GM18858 (cell line): ENCODE results near the gene SLC27A6.
"Not testable (repeated sequence)": the region's sequence is repeated elsewhere in the genome, so short reads cannot be mapped to it uniquely, and the experiment has no call there.

Experiments used
- ATAC-seq: cut with Tn5 transposase; IDR thresholded peaks from one replicate; pipeline ENCODE4 v1.9.1; 2021; ENCODE audit not compliant: unreplicated experiment

Gene SLC27A6, protein sequence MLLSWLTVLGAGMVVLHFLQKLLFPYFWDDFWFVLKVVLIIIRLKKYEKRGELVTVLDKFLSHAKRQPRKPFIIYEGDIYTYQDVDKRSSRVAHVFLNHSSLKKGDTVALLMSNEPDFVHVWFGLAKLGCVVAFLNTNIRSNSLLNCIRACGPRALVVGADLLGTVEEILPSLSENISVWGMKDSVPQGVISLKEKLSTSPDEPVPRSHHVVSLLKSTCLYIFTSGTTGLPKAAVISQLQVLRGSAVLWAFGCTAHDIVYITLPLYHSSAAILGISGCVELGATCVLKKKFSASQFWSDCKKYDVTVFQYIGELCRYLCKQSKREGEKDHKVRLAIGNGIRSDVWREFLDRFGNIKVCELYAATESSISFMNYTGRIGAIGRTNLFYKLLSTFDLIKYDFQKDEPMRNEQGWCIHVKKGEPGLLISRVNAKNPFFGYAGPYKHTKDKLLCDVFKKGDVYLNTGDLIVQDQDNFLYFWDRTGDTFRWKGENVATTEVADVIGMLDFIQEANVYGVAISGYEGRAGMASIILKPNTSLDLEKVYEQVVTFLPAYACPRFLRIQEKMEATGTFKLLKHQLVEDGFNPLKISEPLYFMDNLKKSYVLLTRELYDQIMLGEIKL

DNA sequence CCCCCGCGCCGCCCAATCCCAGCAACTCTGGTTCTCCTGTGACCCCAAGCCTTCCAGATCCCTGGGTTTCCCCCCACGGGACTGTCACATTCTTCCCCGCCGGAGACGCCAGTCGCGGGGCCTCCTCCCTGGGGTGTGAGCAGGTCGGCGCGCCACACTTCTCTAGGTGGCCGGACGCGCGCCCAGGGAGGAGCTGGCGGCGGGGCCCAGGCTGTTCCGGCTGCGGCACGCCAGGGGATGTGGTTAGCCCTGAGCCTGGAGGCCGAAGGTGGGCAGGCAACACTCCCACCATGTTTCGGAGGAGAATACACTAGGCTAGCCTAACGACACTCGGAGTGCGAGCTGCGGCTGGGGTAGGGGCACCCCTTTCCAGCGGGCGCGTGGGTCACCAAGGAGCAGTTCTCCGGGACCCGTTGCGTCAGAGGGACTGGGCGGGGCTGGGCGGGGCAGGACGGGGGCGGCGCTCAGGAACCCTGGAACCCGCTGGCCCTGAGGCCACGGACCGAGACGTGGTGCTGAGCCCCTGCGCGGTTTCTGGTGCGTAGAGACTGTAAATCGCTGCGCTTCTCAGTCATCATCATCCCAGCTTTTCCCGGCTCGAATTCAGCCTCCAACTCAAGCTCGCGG is at the start of gene SLC27A6:
SLC27A6 (plus strand) TSS at position 478 of the 627 bp plus-strand sequence. CDS start 650 bp downstream, outside the sequence.
- ATAC-seq, result no peak

DNA sequence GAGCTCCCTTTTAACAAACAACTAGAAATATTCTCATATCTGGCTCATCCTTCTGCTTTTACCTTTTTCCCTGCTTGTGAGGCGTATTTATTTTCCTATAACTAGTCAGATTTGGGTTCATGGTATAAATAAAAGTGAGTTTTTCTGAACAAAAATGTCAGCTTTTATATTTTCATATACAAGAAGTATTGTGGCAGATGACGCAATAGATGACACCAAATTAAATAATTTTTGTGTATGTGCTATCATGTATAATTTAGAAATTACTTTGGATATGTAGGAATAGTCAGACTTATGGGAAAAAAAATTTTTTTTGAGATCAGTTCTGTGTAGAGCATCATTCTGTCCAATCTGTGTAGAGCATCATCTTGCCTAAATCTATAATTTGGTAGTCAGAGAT is 45.7 kb upstream of the SLC27A6 start:
- ATAC-seq, result no peak

DNA sequence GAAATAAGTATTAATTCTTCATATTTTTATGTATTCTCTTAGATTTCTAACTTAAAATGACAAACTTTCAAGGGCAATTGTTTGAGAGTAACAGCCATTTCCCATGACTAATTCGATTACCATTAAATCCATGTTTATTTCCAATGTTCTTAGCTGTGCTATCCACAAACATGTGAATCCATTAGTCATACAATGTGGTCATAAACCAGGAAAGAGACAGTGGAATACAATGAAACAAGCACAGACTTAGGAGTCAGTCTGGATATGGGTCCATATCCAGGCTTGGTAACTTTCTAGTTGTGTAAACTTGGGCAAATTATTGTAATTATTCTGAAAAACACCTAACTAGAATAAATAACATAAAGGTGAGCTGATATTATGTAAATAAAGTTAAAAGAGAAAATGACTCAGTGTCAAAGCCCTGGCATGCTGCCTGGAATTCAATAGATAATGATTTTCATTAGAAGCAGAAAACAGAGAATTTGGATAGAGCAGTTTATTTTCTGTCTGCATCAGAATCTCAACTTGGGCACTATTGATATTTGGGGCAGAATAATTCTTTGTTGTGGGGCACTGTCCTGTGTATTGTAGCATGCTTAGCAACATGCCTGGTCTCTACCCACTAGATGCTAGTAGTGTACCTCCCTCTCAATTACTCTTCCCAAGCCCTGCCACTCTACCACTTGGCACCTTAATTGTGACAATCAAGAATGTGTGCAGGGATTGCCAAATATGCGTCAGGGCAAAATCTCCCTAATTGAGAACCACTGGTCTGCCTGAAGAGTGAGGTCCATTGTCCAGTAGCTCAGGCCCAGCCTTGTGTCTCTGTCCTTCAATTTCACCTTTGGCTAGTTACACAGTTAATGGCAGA is 44.7 kb upstream of the SLC27A6 start:
- no peak for ATAC-seq

DNA sequence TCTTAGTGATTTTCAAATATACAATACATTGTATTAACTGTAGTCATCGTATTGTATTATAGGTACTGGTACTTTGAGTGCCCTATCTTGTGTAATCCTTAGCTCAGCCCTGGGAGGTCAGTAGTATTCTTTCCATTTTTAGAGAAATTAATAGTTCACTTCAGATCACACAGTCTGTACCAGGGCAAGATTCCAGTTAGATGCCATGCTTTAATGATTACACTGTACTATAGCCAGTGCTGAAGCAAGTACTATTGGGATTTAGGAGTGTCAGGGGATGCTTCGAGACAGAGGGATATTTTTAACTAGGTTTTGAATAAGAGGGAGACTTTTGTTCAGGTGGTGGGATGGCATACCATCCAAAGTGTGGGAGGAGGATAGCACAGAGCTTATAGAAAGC is 41.0 kb upstream of the SLC27A6 start:
- no peak for ATAC-seq

DNA sequence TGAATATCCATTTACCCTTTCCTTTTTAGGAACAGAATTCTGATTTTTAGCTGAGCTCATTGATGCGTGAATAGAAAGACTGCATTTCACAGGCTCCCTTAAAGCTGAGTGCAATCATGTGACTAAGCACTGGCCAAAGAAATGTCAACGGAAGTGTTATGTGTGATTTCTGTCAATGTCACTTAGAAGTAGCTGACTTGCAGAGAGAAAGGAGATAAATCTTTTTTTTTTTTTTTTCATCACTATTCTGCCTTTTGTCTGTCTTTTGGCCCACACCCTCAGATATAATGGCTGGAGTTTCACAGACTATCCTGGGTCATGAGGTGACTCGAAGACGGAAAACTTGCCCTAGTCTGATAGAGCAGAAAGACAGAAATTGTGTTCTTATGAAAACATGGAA is 39.3 kb upstream of the SLC27A6 start:
- no peak for ATAC-seq

DNA sequence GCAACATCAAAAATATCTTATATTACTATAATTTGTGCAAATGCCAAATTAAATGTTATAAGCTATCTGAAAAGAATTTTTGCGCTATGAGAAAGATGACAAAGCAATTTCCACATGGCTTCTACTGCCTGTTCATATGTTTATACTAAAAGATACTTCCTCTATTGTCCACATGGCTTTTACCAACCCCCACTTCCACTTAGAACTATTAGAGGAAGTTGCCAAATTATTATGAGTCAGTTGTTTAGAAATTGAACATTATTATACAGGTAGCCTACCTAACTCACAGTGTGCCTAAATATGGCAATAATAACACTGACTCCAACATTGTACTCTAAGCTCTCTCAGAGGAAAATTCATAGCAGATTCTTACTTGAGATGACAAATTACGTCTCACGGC is 37.6 kb upstream of the SLC27A6 start:
- no peak for ATAC-seq

DNA sequence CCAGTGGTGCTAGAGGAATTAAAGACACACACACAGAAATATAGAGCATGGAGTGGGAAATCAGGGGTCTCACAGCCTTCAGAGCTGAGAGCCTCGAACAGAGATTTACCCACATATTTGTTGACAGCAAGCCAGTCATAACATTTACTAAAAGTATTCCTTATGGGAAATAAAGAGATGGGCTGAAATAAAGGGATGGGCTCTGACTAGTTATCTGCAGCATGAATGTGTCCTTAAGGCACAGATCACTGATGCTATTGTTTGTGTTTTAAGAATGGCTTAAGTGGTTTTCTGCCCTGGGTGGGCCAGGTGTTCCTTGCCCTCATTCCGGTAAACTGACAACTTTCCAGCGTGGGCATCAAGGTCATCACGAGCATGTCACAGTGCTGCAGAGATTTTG is 33.1 kb upstream of the SLC27A6 start:
- ATAC-seq, result not testable (repeated sequence)

DNA sequence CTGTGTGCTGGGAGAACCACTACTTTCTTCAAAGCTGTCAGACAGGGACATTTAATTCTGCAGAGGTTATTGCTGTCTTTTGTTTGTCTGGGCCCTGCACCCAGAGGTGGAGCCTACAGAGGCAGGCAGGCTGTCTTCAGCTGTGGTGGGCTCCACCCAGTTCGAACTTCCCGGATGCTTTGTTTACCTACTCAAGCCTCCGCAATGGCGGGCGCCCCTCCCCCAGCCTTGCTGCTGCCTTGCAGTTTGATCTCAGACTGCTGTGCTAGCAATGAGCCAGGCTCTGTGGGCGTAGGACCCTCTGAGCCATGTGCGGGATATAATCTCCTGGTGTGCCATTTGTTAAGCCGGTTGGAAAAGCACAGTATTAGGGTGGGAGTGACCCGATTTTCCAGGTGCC is 22.2 kb upstream of the SLC27A6 start:
- not testable (repeated sequence) for ATAC-seq

DNA sequence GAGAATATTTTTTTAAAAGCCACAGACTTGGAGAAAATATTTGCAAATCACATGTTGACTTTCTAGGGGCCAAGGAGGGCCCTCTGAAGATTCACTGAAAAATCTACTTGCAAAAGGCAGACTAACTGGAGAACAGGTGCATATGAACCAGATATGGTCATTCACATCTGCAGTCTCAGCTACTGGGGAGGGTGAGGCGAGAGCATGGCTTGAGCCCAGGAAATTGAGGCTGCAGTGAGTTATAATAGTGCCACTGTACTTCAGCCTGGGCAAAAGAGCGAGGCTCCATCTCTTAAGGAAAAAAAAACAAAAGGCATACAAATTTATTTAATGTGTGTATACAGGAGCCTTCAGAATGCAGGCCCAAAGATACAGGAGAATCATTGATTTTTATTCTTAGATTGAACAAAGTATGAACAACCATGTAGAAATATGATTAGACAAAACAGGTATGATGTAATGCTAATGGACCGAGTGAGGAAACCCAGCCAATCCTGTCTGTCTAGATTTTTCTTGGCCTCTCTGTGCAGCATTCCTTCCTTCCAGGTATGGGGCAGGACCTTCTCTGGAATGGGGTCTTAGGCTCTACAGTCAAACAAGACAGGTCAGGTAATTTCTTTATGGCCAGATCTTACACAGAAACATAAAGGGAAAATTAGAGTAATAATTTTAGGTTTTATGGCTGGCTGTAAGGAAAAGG is 15.3 kb upstream of the SLC27A6 start:
- ATAC-seq, result no peak

DNA sequence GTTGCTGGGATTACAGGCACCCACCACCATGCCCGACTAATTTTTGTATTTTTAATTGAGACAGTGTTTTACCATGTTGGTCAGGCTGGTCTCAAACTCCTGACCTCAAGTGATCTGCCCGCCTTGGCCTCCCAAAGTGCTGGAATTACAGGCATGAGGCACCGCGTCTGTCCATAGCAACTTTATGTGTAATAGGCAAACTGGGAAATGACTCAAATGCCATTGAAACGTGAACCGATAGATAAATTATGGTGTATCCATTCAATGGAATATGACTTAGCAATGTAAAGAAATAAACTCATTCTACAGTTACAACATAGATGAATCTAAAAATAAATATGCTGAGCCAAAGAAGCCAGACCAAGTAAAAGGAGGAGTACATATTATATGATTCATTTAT is 14.0 kb upstream of the SLC27A6 start:
- not testable (repeated sequence) for ATAC-seq

DNA sequence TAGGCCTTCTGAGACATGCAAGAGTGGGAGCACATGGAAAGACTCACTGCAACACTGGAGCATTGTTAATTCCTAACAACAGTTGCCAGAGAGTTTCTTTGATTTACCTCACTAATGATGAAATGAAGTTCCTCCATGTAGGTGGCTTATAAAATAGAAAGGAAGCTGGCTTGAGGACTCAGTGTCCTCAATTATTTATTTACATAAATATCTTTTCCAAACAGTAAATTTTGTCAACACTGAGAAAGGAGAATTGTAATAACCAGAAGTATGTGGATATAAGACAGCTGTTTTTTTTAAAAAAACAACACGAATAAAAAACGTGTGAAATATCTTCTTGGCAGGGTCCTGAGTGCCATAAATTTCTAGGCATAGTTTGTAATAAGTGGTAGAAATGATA is 9.1 kb upstream of the SLC27A6 start:
- no peak for ATAC-seq

DNA sequence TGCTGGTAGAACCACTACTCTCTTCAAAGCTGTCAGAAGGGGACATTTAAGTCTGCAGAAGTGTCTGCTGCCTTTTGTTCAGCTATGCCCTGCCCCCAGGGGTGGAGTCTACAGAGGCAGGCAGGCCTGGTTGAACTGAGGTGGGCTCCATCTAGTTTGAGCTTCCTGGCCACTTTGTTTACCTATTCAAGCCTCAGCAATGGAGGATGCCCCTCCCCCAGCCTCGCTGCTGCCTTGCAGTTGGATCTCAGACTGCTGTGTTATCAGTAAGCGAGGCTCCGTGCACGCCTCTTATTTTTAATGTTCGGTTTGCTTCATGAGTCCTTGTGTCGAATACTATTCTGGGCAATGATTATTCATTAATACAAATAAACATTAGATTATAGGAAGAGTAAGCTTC is 3.1 kb upstream of the SLC27A6 start:
- ATAC-seq, result no peak

DNA sequence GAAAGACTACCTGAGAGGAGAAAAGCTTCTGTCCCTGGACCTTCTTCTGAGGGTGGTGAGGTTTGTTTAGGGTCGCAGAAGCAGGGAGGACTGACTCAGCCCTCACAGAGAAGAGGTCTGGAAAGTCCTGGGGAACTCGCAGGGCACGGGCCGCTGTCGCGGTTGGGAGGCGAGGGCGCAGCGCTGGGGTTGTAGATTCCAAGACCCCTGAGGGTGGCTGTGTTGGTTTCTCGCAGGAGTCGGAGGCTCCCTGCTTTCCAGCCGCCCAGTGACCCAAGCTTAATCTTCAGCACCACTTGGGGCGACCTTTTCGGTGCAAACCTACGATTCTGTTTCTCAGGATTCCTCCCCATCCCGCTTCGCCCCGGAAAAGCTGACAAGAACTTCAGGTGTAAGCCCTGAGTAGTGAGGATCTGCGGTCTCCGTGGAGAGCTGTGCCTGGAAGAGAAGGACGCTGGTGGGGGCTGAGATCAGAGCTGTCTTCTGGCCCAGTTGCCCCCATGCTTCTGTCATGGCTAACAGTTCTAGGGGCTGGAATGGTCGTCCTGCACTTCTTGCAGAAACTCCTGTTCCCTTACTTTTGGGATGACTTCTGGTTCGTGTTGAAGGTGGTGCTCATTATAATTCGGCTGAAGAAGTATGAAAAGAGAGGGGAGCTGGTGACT is 482 bp downstream of the SLC27A6 start:
- ATAC-seq, result no peak

DNA sequence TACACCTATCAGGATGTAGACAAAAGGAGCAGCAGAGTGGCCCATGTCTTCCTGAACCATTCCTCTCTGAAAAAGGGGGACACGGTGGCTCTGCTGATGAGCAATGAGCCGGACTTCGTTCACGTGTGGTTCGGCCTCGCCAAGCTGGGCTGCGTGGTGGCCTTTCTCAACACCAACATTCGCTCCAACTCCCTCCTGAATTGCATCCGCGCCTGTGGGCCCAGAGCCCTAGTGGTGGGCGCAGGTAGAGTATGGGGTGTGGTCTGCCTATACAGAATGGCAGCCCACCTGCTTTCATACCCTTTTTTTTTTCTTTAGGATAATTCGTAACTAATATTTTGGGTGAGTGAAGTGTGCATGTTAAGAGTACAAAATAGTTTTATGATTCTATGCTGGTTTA is 1.1 kb downstream of the SLC27A6 start:
- no peak for ATAC-seq

DNA sequence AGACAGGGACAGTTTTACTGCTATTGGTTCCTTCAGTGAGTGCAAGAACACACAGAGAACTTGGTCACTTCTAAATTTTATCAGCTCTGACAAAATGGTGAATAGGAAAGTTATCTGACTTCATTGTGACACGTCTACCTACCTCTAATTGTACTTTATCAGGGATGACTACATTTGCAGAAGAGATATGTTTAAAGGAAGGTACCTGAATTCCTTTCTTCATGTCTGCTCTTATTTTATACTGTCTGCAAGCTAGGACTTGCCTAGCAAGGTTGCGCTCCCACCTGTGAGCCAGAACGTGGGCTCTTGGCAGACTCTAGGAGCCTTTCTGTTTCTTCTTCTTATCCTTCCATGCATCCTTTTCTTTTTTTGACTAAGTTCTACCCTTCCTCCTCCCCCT is 1.6 kb downstream of the SLC27A6 start:
- ATAC-seq, result no peak

DNA sequence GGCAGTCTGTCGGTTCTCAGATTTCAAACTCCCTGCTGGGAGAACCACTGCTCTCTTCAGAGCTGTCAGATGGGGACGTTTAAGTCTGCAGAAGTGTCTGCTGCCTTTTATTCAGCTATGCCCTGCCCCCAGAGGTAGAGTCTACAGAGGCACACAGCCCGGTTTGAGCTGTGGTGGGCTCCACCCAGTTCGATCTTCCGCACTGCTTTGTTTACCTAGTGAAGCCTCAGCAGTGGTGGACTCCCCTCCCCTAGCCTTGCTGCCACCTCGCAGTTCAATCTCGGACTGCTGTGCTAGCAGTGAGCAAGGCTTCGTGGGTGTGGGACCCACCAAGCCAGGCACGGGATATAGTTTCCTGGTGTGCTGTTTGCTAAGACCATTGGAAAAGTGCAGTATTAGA is 8.0 kb downstream of the SLC27A6 start:
- no peak for ATAC-seq

DNA sequence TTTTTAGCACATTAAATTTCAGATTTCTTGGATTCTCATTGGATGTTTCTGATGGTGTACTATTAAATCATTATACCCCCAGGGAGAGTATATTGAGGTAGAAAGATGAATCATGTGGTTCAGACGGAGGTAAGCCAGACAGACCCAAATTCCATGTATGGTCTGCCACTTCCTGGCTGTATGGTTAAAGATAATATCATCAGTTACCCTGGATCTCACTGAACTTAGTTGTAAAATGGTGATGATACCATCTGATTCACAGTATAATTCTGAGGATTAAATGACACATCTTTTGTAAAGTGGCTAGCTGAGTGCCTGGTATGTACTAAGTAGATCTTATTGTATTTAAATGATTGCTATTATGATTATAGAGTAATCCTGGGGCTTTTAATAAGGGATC is 9.3 kb downstream of the SLC27A6 start:
- ATAC-seq, result no peak

DNA sequence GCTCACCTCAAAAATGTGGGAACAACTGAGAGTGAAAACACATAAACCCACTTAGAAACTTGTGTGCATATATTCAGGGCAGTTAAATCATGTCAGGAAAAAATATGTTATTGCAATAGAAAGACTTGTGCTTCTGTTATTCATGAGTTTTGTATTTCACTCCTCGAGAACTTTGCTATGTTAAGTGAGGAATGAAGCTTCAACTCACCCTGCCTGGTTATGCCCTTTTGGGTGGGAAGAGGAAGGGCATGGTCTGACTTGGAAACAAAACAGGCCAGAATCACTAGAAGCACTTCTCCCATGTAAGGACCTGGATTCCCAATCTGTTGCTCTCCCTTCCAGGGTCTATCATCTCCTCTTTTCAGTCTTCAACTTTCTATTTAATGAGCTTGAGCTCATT is 14.5 kb downstream of the SLC27A6 start:
- no peak for ATAC-seq

DNA sequence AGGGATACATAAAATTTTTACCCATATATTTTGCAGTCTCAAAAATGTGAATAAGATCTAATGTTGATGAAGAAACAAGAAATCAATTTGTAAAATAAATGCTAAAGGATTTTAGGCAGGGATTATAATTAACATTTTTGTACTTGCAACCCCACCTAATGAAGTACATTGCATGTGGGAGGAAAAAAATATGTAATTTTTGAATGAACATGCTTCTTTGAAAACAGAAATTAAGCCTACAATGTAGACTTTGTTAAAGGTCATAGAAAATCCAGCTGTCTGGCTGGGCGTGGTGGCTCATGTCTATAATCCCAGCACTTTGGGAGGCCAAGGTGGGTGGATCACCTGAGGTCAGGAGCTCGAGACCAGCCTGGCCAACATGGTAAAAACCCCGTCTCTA is 15.6 kb downstream of the SLC27A6 start:
- no peak for ATAC-seq

DNA sequence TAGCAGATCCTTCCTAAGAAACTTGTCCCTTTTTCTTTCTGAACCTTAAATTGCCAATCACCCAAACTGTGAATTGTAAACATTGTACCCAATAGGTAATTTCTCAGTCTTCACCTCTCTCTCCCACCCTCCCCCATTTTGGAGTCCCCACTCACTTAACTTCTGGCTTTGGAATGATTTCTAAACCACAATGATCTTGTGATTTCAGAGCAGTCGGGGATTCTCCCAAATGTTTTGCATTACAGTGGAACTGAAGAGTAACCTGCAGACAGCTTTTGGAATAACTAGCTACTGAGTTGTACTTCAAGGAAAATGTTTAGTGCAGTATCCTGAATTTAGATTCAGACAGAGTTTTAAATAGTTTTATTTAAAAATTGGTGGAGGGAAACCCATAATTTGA is 19.2 kb downstream of the SLC27A6 start:
- ATAC-seq, result no peak
